Stimulated activated naive CD8-positive, alpha-beta T cell treated with anti-CD3 and anti-CD28 coated beads, Interleukin-15, Interleukin-2, amounts not matched to agents 100 U/mL and 50 U/mL, for 24 hours (primary cell): ENCODE measurements around the gene ALK.
A peak's percentile ranks its signal among the peaks of the same experiment; 100 is the strongest.

ENCODE experiments used
- ATAC-seq: fragments of 150-1000 bp; cut with Tn5 transposase; one replicate; pipeline ENCODE4 v1.10.0; 2021
- DNase-seq: peaks from one replicate; pipeline ENCODE4 v3.0.0; 2021

The ALK gene

DNA sequence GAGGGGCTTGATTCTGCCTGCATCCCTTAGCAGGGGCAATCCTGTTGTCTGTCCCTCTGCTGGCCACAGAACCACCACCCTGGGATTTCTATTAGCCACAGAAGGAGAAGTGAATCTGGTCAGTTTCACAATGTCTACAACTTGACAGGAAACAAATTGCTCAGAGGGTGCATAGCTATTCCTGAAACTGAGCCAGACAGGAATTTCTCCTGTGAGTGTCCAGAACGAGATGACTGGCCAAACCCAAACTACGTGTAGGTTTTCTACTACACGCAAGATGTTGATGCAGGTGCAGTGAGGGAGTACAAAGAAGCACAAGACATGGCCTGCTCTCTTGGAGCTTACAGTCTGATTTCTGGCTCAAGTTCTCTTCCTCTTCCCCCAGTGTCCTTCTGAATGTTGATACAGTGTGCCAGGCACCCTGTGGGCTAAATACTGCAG is 604.3 kb downstream of the ALK start:
- ATAC-seq, result no peak
- DNase-seq, result no peak

DNA sequence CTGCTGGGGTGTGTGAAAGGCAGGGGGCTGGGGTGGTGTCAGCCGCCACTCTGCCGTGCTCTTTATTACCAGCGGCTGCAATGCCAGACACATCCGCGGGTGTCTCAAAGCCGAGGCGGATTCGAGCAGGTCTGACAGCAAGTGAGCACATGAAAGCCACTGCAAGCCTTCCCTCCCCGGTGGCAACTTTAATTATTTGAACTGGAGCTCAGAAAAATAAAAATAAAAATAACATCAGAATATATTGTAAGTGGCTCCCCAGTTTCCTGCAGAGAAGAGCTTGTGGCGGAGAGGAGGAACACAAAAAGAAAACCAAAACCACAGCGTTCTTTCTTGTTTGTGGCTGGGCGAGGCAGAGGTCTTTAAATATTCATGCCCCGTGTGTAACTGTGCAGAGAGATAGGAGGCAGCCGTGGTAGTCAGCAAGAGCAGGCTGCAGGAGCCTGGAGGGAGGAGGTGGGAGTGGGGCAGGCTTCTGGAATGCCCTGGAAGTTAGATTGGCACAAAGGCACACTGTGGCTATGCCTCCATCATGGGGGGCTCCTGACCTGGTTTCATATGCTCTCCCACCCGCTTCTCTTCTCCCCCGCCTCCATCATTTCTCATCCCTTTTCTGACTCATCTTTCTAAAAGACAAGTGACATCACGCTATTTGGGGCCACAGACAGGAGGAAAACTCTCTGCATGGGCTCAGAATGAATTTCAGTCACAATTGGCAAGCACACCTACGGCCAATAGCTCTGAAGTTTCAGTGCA is 606.4 kb downstream of the ALK start:
- DNase-seq (peak; percentile 58), ATAC-seq (peak; percentile 78)

DNA sequence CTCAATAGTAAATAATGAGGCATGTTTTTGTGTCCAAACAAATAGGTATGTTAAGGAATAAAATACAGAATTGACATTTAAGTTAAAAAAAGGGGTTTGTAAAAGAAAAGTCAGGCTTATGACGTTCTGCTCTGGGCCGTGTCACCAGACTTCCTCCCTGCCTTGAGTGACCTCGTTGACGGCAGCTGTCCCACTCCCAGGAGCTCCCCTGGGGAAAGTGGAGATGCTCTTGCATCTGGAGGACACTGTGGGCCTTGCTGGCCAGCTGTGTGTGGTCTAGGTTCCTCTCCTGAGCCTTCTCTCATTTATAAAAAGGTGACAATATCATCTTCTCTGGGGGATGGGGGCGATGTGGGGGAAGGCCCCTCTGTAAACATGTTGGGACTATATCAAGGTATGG is 609.9 kb downstream of the ALK start:
- no peak for ATAC-seq
- no peak for DNase-seq

DNA sequence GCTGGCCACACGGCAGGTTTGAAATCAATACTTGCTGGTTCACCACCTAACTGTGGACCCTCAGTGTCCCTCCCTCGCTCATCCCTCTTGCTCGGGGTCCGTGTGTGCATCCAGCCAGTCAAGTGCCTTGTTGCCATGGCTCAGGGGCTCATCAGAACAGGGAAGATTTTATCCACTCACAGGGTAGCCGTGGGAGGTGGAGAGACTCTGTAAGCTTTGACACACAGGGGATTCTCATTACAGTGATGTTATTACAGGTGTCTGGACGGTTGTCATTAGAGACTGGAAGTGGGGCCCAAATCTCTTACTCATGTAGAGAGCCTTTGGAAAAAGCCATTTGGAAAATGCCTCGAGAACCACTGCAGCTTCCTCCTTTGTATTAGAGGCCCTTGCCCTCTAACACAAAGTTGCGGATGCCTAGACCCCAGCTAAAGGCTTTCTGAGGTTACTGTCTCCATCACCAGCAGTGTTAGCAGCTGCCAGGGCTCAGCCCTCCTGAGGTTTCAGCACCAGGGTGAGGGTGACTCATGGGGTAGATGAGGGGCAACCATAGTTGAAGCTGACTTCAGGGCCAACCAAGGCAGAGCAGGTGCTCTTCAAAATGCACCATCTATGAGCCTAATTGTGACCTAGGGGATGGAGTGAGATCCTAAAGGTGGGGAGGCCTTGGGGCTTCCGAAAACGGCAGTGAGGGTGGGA is 610.6 kb downstream of the ALK start:
- DNase-seq, result no peak

DNA sequence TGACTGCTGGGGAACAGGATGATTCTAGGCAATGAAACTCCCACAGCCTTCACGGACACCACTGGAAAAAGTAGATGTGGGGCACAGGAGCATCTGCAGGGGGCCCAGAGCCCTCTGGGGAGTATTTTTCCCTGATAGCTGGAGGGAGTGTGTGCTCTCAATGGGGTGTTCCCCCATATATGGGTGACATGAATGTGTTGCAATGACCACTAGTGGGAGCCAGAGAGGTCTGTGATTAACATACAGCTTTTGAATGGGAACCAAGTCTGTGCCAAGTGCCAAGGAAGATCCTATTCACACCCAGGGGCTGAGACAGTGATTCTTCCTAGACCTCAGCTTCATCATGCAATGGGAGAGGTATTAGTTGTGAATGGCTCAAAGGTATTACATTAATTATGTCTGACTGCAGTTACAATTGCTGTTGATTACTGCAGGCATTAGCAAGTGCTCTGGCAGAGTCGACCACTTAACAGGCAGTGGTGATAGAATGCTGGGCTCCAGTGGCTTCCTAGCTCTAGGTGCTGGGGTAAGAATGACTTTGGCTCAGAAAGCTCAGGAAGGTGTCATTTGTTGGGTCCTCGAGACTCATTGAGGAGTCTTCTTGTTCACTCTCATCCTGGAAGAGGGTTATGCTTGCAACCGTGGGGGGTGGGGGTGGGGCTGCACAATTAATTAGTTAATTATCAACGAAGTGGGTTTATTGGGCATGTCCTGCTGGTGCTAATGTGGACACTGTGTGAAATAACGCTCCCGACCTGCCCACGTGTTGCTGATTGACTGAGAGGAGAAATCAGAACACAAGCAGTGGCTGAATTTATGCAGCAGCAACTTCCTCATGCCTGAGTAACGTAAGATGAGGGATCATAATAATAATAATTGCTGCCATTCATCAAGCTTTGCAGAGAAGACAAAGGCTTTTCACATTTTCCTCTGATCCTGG is 612.0 kb downstream of the ALK start:
- DNase-seq (peak; percentile 49), ATAC-seq (peak; percentile 56)

More for the DNA sequence above, 610.6 kb downstream of the ALK start:
- ATAC-seq, result no peak

DNA sequence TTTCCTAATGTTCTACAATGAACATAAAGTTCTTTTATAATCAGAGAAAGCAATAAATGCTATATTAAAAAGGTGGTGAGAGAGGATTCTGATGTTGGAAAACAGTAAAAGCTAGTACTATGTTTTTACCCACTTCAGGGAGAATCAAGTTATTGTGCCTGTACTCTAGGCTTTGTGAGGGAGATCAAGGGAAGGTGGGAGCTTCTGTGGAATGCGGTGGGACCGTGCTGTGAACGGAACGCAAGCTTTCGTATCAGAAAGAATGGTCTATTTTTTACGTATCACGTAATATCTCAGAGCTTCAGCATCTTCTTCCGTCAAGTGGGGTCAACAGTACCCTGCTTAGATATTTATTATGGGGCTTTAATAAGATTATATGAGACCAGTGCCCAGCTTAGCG is 613.0 kb downstream of the ALK start:
- DNase-seq (no peak), ATAC-seq (no peak)

DNA sequence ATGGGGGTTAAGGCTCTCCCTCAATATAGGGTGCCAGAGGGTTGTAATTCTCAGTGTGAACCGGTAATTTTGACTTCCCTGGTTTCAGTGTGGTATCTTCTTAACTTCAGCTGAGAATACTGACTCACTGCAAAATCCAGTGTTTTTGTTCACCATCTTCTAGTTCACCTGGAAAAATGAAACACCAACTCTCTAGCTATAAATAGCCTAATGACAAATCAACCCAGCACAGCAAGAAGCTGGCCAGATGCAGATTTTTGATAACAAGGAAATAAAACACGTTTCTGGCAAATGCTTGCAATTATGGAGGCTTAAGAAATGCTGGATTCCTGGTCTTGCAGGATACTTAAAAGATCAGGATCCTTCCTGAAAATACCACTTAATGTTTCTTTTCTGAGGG is 613.9 kb downstream of the ALK start:
- ATAC-seq (no peak), DNase-seq (no peak)

DNA sequence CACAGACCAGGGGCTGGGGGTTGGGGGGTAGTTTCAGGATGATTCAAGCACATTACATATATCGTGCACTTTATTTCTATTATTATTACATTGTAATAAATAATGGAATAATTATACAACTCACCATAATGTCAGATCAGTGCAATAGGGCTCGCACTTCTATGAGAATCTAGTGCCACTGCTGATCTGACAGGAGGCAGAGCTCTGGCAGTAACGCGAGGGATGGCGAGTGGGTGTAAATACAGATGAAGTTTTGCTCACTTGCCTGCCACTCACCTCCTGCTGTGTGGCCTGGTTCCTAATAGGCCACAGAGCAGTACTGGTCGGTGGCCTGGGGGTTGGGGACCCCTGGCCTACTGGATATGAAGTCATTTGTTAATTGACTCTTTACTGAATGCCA is 615.6 kb downstream of the ALK start:
- no peak for DNase-seq
- ATAC-seq, result no peak

DNA sequence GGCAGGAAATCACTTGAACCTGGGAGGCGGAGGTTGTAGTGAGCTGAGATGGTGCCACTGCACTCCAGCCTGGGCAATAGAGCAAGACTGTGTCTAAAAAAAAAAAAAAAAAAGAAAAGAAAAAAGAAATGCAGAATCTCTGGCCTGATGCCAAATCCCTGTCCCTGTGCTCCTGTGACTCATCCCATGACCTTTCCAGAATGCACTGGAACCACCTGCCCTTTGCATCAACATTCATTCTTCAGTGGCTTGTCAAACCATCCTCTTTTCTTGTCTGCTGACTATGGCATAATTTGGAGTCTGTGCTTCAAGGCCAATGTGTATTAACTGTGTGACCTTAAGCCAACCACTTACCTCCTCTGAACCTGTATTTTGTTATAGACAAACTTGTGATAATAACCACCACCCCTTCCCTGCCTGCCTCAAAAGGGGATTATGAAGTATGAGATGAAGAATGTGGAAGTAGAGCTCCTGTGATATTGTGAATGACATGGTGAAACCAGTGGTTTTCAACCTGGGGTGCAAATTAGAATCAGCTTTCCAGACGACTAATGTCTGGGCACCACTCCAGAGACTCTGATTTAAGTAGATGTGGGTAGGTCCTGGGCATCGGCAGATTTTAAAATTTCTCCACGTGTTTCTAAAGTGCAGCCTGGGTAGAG is 616.9 kb downstream of the ALK start:
- DNase-seq, result no peak
- peak; percentile 62 for ATAC-seq

DNA sequence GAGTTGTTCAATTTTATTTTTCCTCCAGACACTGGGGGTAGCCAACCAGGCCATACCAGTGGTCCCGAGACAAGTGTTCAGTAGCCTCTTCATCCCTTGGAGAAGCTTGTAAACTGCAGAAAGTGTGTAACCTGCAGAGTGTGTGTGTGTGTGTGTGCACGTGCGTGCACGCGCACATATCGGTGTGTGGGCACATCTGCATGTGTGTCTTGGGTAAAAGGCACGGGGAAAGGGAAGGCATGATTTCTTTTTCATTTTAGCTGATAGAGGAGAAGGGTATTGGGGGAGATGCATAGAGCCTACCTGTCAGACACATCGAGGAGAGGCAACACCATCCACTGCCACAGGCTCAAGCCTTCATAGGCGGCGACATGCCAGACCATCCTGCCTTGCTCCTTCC is 624.8 kb downstream of the ALK start:
- no peak for DNase-seq
- ATAC-seq, result no peak

DNA sequence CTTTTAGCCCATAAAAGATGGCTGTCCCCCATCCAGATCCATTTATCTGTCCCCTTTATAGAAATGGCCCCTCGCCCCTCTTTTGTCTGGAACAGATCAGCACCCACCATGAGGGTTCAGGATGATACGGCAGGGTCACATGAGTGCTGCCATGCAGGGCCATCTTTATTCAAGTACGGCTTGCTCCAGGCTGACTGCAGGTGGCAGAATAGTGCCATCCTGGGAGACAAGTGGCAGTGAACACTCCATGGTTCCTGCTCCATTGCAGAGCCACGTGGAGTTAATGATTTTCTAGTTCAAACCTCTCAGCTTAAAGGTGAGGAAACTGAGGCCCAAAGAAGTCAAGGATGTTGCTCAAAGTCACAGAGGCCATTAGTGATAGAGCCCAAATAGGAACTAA is 625.5 kb downstream of the ALK start:
- no peak for ATAC-seq

DNA sequence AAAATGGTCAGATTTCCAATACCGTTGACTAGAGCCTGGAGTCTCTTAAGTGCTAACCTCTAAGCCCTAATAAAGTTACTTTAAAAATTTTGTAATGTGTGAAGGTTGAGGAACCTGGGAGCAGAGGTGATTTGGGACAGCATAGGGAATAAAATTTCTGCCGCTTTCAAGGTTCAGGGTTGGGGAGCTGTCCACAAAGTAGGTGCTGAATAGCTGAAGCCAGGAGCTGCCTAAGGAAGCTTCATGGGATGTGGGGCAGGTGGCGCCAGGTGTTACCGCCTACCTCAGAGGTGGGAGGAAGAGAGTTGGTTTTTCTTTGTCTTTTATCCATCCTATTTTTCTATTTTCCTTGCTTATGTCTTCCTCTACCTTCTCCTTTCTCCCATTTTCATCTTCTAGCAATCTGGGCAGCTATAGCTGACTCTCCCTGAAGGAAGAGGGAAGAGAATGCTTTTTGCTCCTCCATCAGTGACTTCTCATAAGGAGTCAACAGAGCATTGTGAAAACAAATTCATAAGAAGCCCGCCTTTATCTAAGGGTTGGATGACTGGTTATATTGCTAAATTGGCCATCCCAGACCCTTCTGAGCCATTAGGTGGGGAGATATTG is 627.5 kb downstream of the ALK start:
- DNase-seq, result peak; percentile 25
- ATAC-seq, result no peak

More for the DNA sequence above, 625.5 kb downstream of the ALK start:
- DNase-seq, result no peak

DNA sequence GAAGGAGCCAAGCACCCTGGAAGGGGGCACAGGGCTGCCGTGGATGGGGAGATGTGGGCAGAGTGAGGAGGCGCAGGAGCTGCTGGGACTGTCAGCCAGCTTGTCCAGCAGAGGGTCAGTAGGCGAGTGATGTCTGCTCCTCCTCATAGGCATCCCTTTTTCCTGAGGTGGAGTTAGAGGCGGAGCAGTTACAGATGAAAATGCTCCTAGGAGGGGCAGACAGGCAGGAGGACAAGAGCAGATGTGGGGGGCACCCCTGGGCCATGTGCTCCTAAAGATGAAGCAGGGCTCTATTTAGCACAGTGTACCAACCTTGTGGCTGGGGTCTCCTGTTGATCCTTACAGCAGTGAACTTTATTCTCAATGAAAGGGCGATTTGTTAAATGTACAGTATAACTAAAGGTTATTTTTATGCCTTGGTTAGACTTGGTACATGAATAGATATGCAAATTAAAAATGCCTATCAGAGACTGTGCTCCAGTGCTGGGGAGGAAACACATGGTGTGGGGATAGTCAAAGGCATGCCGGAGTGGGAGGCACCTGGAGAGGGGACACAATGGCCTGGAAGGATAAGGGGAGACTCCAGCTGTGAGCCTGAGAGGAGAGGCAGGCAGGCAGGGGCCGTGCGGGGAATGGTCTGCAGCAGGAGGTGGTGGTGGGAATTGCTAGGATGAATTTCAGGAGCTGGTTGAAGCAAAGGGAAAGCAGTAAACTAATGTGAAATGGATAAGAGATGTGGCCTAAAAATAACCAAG is 630.9 kb downstream of the ALK start:
- no peak for ATAC-seq

DNA sequence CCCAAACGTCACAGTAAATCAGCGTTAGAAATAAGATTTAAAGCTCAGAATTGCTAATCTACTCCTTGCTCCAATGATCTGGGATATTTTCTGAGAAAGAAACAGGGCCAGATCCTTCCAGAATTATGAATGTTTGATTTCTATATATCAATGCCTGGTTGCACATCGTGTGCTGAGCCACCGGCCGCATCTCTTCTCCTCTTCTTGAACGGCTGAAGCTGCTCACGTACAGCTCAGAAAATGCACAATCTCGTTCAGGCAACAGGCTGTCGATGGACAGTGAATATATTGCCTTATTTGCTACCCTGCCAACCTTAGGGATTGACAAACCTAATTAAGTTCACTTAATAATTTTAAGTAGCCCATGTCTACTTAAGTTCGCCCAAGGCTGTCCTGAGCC is 636.7 kb downstream of the ALK start:
- no peak for ATAC-seq
- DNase-seq, result no peak

More for the DNA sequence above, 630.9 kb downstream of the ALK start:
- no peak for DNase-seq

DNA sequence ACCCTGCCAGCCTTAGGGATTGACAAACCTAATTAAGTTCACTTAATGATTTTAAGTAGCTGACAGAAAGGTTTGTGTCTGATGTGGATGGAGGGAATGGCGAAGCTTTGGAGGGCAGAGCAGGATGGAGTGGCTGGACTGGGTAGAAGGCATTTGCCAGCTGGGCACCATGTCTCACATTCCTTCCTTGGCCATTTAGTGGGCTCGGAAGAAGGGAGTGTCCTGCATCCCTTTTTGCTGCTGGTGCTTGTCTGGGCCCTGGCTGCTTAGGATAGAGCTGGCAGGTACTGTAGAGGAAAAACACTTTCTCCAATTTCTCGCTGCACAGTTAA is 639.5 kb downstream of the ALK start:
- DNase-seq (no peak), ATAC-seq (no peak)

DNA sequence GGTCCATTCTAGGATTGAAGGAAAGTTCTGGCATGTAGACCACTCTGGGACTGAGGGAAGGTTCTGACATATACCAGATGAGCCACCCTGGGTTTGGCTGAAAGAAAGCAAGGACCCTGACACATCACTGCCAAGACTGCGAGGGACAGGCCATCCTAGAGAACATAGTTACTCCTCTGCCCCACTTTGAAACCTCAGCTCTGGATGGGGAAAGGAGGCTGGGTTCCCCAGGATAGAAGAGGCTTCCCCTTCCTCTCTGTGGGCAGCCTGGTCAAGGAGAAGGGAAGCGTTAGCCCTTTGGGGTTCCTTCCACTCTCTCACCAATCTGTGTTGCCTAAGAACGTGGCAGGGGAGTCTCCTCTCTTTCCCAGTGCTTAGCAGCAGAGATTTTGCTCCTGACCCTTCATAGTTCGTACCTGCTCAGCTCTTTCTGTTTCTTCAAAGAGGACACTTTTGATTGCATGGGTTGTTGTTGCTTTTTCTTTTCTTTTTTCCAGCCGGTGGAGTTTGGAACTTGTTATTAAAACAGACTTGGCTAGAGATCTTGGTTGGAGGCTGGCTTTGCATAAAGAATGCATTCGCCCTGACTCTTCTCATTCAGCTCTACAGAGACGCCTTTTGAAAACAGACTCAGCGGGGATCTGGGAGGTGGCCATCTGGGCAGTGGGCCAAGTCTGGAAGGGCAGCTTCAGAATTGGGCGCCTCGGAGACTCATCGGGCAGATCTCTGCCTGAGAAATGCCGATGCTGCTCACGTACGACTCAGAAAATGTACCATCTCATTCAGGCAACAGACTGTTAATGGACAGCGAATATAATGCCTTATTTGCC is 640.1 kb downstream of the ALK start:
- no peak for ATAC-seq
- no peak for DNase-seq

DNA sequence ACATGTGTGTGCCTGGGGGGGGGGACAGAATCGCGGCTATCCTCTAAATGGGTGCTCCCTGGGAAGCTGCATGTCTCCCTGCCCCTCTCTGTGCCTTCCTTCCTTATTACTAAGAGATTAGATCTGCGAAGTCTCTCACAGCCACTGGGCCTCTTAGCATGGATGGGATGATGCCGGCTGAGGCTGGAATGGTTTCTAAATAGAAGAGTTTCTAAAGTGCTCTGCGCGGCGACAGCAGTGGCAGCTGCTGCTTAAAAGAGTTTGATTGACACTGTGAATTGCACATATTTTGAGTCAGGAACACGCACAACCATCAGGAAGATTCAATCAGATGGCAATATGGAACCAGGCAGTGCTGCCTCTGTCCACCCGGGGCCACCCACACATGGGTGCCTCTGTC is 642.4 kb downstream of the ALK start:
- ATAC-seq (no peak), DNase-seq (no peak)

DNA sequence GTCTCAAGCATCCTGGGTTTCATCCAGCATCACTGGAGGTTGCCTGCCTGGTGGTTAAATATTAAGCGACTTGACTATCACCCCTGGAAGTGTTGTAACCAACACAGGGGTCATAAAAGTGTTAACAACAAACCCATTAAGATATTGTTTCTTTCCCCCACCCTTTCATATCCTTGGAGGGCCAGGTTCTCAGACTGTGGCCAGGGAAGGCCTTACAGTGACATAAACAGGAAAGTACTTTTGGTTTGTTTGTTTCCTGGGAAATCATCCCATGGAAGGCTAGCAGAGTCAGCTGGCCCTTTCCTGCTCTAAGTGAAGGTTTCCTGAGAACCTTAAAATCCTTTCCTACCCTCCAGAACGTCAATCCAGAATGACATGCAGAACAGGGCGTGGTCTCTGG is 645.2 kb downstream of the ALK start:
- no peak for DNase-seq
- ATAC-seq, result no peak

DNA sequence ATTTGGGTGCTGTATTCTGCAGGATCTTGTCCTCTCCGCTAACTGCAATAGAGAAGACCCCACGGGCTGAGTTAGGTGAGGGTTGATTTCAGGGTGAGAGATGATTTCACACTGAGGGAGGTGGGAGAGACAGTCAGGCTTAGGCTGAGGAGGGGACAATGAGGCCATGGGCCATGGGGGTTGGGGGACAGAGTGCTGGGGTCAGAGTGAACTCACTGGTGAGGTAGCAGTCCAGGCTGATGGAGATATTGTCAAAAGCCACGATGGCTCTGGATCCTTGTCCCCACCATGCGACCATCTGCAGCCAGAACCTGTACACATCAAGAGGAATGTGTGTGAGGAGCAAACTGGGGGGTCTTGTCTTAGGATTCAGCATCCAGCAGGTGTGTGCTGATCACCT is 646.2 kb downstream of the ALK start:
- ATAC-seq (no peak), DNase-seq (no peak)
